Stimulated activated naive CD8-positive, alpha-beta T cell treated with anti-CD3 and anti-CD28 coated beads, Interleukin-15, Interleukin-2, amounts not matched to agents 100 ng/mL and 50 ng/mL, for 24 hours (primary cell): Measurements from ENCODE around the gene PNKP.

Experiments used
- H3K27ac Mint-ChIP-seq: one replicate; pipeline ENCODE4 v1.8.0; 2021; ENCODE audit warnings: mild to moderate bottlenecking, mixed read lengths
- H3K27me3 Mint-ChIP-seq: one replicate; pipeline ENCODE4 v1.8.0; 2021; ENCODE audit warnings: mixed read lengths
- H3K36me3 Mint-ChIP-seq: one replicate; pipeline ENCODE4 v1.8.0; 2021; ENCODE audit warnings: low read depth, mixed read lengths
- H3K4me1 Mint-ChIP-seq: one replicate; pipeline ENCODE4 v1.8.0; 2021; ENCODE audit warnings: low read depth, mixed read lengths
- H3K4me3 Mint-ChIP-seq: one replicate; pipeline ENCODE4 v1.8.0; 2021; ENCODE audit warnings: mild to moderate bottlenecking, mixed read lengths
- H3K9me3 Mint-ChIP-seq: one replicate; pipeline ENCODE4 v1.8.0; 2021; ENCODE audit warnings: mixed read lengths

Gene PNKP

GRCh38 chr19:49873129-49873521, 5.7 kb upstream of the PNKP start:
- H3K9me3 Mint-ChIP-seq: no peaks in the 10 kb centered on the region
- peaks cover 3% of the 10 kb centered on the region for H3K36me3 Mint-ChIP-seq
- no peak overlapping the region for H3K4me3 Mint-ChIP-seq
- H3K27ac Mint-ChIP-seq: no peak overlapping the region
- no peaks in the 10 kb centered on the region for H3K27me3 Mint-ChIP-seq
- peaks cover 36% of the 10 kb centered on the region for H3K4me1 Mint-ChIP-seq

DNA sequence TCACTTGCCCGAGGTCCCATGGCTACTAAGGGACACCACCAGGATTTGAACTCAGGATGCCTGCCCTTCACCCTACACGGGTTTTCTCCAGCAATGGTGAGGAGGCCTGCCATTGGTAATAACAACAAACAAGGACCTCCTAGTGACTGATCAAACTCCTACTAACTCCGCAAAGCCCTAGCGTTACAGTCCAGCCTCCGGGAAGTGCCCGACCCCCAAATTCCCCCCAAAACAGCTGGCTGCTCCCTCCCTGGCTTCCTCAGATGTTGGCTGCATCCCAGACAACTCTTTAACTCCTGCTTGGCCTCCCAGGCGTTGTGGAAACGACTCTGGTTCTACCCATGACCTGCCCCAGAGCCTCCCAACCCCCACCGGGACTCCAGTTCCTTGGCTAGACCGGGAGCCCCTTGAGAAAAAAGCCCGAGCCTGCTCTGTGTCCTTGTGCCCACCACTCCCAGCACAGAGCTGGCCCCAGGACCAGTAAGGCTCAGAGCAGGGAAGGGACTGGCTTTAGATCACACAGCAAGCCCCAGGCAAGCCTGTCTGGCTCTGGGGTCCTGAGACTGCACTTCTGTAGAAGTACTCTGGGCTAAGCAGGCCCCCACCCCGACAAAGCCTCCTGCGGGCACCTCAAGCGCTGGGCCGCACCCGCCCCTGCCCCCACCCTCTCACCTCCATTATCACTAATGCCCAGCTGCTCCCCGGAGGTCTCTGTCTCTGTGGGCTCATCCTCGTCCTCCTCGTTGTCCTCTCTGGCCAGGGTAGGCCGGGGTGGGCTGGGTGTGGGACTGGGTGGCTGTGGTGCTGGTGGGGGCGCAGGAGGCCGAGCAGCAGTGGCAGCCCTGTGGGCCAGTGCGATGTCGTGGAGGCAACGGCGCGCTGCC, 5.1 kb upstream of the PNKP start:
- no peaks in the 10 kb centered on the region for H3K27me3 Mint-ChIP-seq
- no peaks in the 10 kb centered on the region for H3K36me3 Mint-ChIP-seq
- H3K27ac Mint-ChIP-seq: no peak overlapping the region
- H3K4me3 Mint-ChIP-seq: no peak overlapping the region
- H3K4me1 Mint-ChIP-seq: peaks cover 40% of the 10 kb centered on the region
- H3K9me3 Mint-ChIP-seq: no peaks in the 10 kb centered on the region

DNA sequence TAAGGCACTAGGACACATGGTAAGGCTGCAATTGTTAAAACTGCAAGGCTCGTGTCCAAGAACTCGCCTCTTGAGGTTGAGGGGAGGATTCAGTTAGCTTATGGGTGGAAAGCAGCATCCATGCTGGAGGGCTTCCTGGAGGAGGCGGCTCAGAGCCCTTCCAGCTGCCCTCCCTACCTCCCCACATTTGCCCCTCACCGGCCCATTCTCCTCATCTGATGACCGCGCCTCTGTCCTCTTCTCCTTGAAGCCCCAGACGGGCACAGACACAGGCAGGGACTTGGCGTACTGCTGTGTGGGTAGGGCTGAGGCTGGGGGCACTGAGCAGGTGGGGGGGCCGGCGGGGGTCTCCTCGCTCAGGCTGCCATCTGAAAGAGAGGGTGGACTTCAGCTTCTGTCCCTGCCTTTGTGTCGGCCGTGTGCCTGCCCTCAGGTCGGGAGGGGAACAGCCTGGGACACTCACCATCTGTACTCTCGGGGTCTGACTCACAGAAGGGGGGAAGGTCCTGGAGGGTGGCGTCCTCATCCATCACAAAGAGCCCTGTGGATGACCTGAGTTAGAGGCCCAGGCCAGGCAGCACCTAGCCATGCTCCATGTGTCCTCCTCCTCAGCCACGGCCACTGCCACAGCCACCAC, 4.1 kb upstream of the PNKP start:
- no peaks in the 10 kb centered on the region for H3K27me3 Mint-ChIP-seq
- no peak overlapping the region for H3K27ac Mint-ChIP-seq
- H3K4me1 Mint-ChIP-seq: peaks cover 46% of the 10 kb centered on the region
- H3K36me3 Mint-ChIP-seq: peaks cover 4% of the 10 kb centered on the region
- no peaks in the 10 kb centered on the region for H3K9me3 Mint-ChIP-seq
- no peak overlapping the region for H3K4me3 Mint-ChIP-seq

- Mint-ChIP-seq H3K9me3 (no peaks in the 10 kb centered on the region), H3K27ac (no peak overlapping the region), H3K27me3 (no peaks in the 10 kb centered on the region), H3K4me1 (peaks cover 50% of the 10 kb centered on the region), H3K36me3 (peaks cover 11% of the 10 kb centered on the region), H3K4me3 (no peak overlapping the region)
Observed at GRCh38 chr19:49870309-49870901, 3.0 kb upstream of the PNKP start.

- peaks cover 51% of the 10 kb centered on the region for H3K4me1 Mint-ChIP-seq
- no peaks in the 10 kb centered on the region for H3K27me3 Mint-ChIP-seq
- H3K4me3 Mint-ChIP-seq: no peak overlapping the region
- peaks cover 15% of the 10 kb centered on the region for H3K36me3 Mint-ChIP-seq
- H3K9me3 Mint-ChIP-seq: no peaks in the 10 kb centered on the region
- no peak overlapping the region for H3K27ac Mint-ChIP-seq
Observed at GRCh38 chr19:49869484-49870308, 2.3 kb upstream of the PNKP start.

DNA sequence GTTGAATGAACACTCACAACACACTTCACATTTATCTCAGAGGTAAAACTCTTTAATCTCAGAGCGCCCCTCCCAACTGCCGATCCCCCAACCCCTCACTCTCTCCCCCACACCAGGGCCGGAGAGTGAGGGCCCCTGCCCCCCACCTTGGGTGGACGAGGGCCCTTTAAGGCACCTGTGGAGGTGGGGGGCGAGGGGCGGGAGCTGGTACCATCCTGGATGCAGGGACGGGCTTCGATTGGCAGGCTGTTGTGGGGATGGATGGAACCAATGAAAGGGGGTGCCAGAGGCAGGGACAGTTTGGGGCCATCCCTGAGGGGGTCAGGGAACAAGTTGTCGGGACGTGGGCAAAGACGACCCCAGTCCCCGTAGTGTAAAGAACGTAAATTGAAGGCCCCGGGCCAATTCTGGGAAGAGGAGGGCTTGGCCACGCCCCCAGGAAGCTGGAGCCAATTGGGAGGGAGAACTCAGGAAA, 1.7 kb upstream of the PNKP start:
- H3K27ac Mint-ChIP-seq: no peak overlapping the region
- H3K9me3 Mint-ChIP-seq: no peaks in the 10 kb centered on the region
- peaks cover 21% of the 10 kb centered on the region for H3K36me3 Mint-ChIP-seq
- no peaks in the 10 kb centered on the region for H3K27me3 Mint-ChIP-seq
- H3K4me1 Mint-ChIP-seq: peaks cover 55% of the 10 kb centered on the region
- no peak overlapping the region for H3K4me3 Mint-ChIP-seq

- Mint-ChIP-seq H3K27me3 (no peaks in the 10 kb centered on the region), H3K4me1 (peaks cover 46% of the 10 kb centered on the region), H3K9me3 (no peaks in the 10 kb centered on the region), H3K4me3 (no peak overlapping the region), H3K36me3 (peaks cover 32% of the 10 kb centered on the region), H3K27ac (no peak overlapping the region)
Observed at GRCh38 chr19:49864890-49865289, 2.5 kb downstream of the PNKP start.

DNA sequence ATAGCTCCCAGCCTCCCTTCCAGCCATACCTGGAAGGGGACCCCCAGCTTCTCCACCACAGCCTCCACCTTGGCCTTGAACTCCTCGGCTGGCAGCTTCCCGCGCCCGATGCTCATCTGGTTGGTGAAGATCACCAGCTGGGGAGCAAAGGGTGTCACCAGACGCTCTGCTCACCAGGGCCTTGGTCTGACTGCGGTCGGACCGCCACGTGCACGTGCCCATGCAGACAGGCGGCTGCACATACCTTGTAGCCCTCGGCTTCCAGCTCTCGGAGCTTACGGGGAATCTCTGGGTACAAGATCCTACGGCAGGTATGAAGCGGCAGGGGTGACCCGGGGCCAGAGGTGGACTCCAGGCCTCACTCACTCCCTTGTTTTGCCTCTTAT, 3.4 kb downstream of the PNKP start:
- H3K36me3 Mint-ChIP-seq: peaks cover 32% of the 10 kb centered on the region
- H3K4me1 Mint-ChIP-seq: peaks cover 46% of the 10 kb centered on the region
- no peak overlapping the region for H3K4me3 Mint-ChIP-seq
- no peaks in the 10 kb centered on the region for H3K27me3 Mint-ChIP-seq
- H3K9me3 Mint-ChIP-seq: no peaks in the 10 kb centered on the region
- H3K27ac Mint-ChIP-seq: no peak overlapping the region

- peaks cover 41% of the 10 kb centered on the region for H3K4me1 Mint-ChIP-seq
- H3K4me3 Mint-ChIP-seq: no peak overlapping the region
- peak overlapping the region; percentile 46 for H3K27ac Mint-ChIP-seq
- H3K9me3 Mint-ChIP-seq: no peaks in the 10 kb centered on the region
- no peaks in the 10 kb centered on the region for H3K27me3 Mint-ChIP-seq
- peaks cover 32% of the 10 kb centered on the region for H3K36me3 Mint-ChIP-seq
Observed at GRCh38 chr19:49863254-49863934, 4.0 kb downstream of the PNKP start.

GRCh38 chr19:49862391-49863253, 4.8 kb downstream of the PNKP start:
- Mint-ChIP-seq H3K9me3 (no peaks in the 10 kb centered on the region), H3K27me3 (no peaks in the 10 kb centered on the region), H3K4me3 (no peak overlapping the region), H3K27ac (peak overlapping the region; percentile 46), H3K36me3 (peaks cover 32% of the 10 kb centered on the region), H3K4me1 (peaks cover 33% of the 10 kb centered on the region)

- peaks cover 30% of the 10 kb centered on the region for H3K36me3 Mint-ChIP-seq
- peaks cover 29% of the 10 kb centered on the region for H3K4me1 Mint-ChIP-seq
- H3K27me3 Mint-ChIP-seq: no peaks in the 10 kb centered on the region
- H3K27ac Mint-ChIP-seq: no peak overlapping the region
- no peak overlapping the region for H3K4me3 Mint-ChIP-seq
- no peaks in the 10 kb centered on the region for H3K9me3 Mint-ChIP-seq
Observed at GRCh38 chr19:49861541-49862378, 5.6 kb downstream of the PNKP start.

- no peak overlapping the region for H3K4me3 Mint-ChIP-seq
Observed at GRCh38 chr19:49861107-49861506, 6.3 kb downstream of the PNKP start.

More at GRCh38 chr19:49861107-49861506, 6.3 kb downstream of the PNKP start:
- H3K27ac Mint-ChIP-seq: no peak overlapping the region
- H3K36me3 Mint-ChIP-seq: peaks cover 25% of the 10 kb centered on the region
- peaks cover 22% of the 10 kb centered on the region for H3K4me1 Mint-ChIP-seq
- no peaks in the 10 kb centered on the region for H3K27me3 Mint-ChIP-seq
- H3K9me3 Mint-ChIP-seq: no peaks in the 10 kb centered on the region
